Fibroblast of skin of left quadriceps (primary cell): ENCODE measurements around the gene MEGF11.

Experiments used
- DNase-seq, 2 experiments: peaks; one replicate each; pipeline ENCODE4 v3.0.0-alpha.2; 2013; ENCODE audit warnings: low read depth in 2 of 2

Gene MEGF11

DNA sequence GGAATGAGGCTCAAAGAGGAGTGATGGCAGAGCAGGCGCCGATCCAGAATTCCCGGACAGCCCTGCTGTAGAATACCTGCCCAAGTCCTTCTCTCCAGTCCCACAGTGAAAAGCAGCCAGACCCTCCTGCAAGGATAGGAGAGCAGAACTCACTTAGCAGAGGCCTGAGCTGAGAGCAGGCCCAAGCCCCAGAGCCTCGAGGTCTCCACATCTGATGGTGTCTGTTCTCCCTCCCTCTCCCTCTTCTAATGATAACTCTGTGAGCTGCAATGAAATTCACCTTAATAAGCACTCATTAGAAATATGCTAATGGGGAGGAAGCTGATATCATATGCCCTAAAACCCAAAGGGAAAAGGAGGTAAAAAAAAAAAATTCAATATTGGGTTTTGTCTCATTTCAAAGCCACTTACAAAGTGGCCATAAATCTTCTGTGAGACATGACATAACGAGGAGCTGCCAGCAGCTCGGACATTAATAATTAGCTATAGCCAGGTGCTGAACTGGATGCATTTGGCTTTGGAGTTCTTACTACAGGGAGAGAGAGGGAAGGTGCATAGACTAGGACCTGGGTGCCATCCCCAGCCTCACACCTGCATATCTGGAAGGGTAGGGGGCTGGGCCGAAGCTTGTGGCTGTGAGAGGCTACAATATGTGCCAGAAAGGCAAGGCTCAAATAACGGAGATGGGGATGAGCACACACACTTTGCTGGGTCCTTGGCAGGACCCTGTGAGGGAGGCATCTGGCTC, 108.4 kb downstream of the MEGF11 start:
- no peak for DNase-seq

DNA sequence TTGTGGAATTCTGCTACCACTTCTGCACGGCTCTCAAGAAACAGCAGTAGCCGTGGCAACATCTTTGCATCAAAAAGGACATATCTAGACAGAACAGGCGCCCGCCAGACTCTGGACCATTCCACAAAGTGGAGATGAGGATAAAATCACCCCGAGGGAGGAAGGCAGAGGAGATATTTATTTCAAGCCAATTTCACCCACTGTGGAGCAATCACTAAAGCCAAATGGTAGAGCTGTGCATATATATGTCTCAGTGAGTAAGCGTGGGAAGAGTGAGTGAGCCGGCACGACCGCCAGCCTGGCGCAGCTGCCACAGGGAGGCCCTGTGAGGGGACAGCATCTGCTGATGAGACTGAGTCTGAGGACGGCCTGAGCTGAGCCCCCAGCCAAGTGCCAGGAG, 111.3 kb downstream of the MEGF11 start:
- DNase-seq = no peak

- no peak for DNase-seq
Measured at GRCh38 chr15:66139591-66140207, 113.9 kb downstream of the MEGF11 start.

GRCh38 chr15:66138892-66139590, 114.5 kb downstream of the MEGF11 start:
- no peak for DNase-seq

DNA sequence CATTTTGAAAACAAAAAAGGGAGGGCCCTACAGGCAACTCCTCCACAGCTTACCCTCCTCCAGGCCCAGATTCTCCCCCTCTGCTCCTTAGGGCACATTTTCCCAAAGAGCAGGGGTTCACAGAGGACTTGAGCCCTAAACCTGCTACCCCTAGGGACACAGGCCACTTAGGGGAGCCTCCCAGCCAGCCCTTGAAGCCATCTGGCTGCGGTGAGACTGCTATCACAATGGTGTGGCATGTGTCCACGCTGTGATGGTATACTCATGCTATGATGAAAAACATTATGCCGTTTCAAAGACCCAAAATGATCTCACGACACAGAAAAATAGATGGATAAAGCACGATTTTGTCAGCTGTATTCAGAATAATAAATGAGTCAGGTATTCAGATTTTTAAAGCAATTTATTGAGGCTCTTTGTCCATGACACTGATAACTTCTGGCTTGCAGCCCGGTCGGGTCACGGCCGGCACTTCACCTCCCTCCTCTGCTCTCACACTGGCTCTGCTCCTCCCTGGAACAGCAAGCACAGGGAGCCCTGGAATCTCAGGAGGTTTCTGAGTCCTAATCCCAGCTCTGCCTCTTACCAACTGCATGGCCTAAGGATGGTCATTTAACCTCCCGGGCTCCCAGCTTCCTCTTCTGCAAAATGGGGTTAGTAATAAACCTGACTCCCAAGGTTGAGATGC, 115.3 kb downstream of the MEGF11 start:
- DNase-seq = no peak

GRCh38 chr15:66136948-66137347, 116.6 kb downstream of the MEGF11 start:
- DNase-seq = no peak

DNA sequence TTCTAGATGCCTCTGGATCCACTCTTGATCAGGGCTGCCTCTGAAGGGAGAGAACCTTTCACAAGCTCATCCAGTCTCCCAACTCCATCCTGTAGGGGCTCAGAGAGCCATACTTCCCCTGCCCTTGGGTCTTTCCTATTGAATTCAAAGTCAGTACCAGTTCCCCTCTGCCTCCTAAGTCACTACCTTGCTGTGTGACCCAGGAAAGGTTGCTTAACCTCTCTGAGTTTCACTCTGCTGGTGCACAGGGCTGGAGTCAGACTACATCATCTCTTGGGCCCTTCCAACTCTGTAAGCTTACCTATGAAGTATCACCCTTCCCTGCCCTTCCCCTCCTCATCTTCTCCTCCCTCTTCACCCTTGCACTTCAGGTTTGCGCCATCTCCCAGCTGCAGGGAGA, 117.9 kb downstream of the MEGF11 start:
- no peak for DNase-seq

DNA sequence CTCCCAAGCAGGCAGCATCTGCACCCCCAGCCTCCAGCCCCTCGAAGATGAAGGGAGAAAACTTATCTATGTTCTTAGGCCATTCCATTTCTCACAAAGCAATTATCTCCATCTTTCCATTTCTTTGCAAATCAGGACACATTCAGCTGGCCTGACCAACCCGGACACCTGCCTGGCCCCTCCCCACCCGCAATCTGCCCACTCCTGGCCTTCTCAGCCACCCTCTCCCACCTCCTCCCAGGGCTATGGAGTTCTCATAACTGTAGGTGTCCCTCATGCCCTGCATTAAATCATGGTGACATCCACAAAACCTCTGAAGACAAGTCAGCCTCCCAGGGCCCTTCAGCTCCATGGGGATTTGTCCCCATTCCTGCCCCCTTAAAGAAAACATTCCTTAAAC, 119.3 kb downstream of the MEGF11 start:
- DNase-seq = no peak

DNA sequence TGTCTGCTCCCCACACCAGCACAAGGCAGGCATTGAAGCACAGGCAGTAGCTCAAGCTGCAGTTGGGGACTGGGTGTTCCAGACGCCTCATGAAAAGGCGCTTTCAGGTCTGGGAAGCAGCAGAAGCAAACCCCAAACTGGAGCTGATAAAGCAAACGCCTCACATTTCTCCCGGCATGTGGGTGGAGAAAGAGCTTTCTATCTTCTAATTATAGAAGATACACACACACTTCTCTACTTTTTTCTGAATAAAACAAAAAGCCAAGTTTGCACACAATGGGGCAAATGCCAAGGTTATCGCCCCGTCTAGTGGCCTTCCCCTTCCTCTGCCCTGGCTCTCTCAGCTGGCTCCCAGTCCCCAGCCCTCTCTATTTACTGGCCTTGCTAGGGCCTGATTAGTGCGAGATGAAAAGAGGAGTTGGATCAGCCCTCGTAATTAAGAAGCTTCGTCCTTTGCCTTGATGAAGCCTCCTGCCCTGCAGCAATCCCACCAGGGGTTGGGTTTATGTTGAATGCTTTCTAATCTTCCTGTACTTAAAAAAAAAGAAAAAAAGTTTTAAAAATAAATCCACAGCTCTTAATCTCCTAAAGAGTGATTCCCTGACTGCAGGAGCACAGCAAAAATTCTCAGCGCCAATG, 120.2 kb downstream of the MEGF11 start:
- DNase-seq = no peak

- DNase-seq = no peak
Measured at GRCh38 chr15:66132251-66132816, 121.2 kb downstream of the MEGF11 start.

- no peak for DNase-seq
Measured at GRCh38 chr15:66131831-66132230, 121.7 kb downstream of the MEGF11 start.

- no peak for DNase-seq
Measured at GRCh38 chr15:66131200-66131599, 122.3 kb downstream of the MEGF11 start.

- DNase-seq = no peak
Measured at GRCh38 chr15:66130496-66131034, 123.0 kb downstream of the MEGF11 start.

GRCh38 chr15:66129586-66129985, 124.0 kb downstream of the MEGF11 start:
- no peak for DNase-seq

DNA sequence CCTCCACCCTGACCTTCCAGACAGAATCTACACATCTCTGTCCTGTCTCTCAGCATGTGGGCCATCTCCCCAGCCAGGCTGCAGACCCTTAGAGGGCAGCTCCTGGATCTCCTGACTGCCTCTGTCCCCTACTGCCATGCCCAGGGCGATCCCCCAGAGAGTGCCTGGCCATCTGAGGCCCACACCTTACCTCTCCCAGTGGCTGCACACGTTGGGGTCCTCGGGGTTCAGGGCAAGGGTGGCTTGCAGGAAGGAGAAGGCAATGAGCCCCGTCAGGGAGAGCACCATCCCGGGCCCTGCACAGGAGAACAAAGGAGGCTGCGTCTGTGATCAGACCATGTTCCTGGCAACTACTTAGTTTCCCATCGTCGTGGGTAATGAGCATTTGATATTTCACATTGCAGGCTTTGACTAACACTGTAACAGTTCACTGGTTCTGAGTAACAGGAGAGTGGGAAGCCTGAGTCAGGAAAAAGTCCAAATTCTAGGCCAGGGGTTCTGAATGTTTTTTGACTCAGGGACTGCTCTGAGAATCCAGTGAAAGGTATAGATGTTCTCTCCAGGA, 125.4 kb downstream of the MEGF11 start:
- DNase-seq = no peak

DNA sequence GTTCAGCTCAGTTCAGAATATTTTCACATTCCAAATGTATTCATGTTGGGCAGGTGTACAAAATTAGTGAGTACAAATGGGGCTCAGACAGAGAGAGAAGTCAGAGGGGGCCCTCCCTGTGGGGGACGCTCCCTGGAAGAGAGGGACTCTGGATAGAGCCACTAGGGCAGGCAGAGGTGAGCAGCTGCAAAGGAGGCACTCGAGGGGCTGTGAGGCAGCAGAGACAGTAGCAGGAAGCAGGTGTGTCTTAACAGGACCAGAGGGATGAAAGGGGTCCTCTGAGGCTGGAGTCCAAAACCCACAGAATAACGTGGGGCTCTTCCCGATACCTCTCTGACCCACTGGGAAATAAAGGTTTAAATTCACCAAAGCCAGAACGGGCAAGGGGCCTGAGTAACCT, 127.1 kb downstream of the MEGF11 start:
- DNase-seq = no peak

DNA sequence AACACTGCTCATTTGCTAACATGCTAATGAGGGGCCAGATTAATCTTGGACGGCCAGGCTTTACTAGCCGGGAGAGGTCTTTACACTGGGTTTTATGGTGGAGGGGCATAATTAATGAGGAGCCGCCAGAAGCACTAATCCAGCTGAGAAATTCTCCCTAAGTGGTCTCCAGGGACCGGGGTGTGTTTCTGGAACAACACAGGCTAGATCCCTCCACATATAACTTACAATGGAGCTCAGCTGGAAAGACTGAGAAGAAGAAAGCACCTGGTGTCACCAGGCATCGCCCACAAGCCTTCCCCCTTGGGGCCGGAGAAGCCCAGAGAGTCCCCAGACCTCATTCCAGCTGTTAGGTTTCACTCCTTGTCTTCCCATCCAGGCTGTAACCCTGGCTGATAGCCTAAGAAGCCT, 127.5 kb downstream of the MEGF11 start:
- no peak for DNase-seq

DNA sequence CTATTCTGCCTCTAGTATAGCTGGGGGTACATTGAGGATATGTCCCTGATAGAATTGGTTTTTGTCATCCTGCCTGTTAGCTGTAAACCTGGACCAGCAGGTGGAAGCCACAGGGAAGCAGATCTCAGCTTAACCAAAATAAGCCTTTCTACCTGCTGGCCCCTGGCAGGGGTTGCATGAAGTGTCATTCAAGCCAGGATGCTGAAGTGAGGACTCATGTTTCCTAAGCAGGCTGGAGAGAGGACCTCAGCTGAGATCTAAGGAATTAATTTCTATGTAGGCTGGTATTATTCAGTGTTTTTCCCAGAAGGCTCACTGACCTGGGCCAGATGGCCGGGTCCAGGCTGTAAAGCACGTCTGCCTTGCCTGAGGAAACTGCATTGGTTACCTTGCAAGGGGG, 128.9 kb downstream of the MEGF11 start:
- no peak for DNase-seq

DNA sequence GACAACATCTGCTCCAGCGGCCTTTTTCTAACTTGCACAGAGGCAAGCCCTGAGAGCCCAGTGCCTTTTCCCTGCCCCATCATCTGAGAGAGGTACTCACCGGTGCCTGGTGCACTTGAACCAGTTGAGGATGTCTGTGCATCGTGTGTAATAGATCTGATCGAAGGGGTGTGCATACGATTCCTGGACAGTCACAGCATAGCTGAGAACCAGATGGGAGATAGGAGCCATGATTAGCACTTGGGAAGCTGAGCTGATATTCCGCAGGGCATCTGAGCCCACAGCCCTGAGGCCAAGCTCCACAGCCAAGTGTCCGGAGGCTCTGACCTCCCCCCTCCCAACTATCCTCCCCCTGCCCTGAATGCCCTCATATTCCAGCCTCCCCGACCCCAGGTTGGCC, 129.8 kb downstream of the MEGF11 start:
- no peak for DNase-seq

- DNase-seq = no peak
Measured at GRCh38 chr15:66120422-66120821, 133.1 kb downstream of the MEGF11 start.

DNA sequence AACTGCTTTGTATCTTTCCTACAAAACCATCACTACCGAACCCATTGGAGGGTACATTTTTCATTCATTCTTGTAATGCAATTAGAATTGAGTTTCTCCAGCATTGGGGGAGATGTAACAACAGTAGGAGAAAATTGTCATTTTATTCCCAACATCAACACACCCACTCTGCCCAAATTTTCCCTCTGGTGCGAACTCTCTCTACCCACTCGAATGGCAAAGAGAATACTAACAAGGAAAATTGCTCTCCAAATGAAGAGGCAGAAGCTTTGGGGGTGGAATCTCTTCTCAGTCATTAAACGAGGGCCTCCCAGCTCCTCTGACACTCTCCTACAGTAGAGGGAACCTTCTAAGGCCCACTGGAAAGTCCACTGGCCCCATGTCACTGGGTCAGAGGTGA, 135.7 kb downstream of the MEGF11 start:
- no peak for DNase-seq
